WTC11 (cell line): ENCODE data around the gene TXNRD1.

Source experiments
- ATF6 ChIP-seq: sonication (generic); formaldehyde crosslinking; IDR thresholded peaks from 2 replicates; pipeline ENCODE4 v1.8.1; 2023; ENCODE audit warnings: mild to moderate bottlenecking, missing genetic modification reagents
- CTCF ChIP-seq: fragments of 200-600 bp; IDR thresholded peaks from 2 replicates; pipeline ENCODE4 v1.8.0; 2022; ENCODE audit warnings: antibody characterized with exemption
- HMGXB4 ChIP-seq: sonication (generic); formaldehyde crosslinking; IDR thresholded peaks from 2 replicates; pipeline ENCODE4 v1.8.1; 2023; ENCODE audit warnings: mild to moderate bottlenecking, moderate library complexity, missing genetic modification reagents
- IRF2 ChIP-seq: sonication (generic); formaldehyde crosslinking; IDR thresholded peaks from 2 replicates; pipeline ENCODE4 v1.8.0; 2022; ENCODE audit warnings: low read depth, missing genetic modification reagents, borderline replicate concordance
- RORB ChIP-seq: fragments of 250-450 bp; sonication (Bioruptor Pico); IDR thresholded peaks from 2 replicates; pipeline ENCODE4 v1.9.0; 2021; ENCODE audit warnings: mild to moderate bottlenecking
- SMAD3 ChIP-seq: sonication (generic); formaldehyde crosslinking; IDR thresholded peaks from 2 replicates; pipeline ENCODE4 v1.8.0; 2022; ENCODE audit warnings: missing genetic modification reagents, mild to moderate bottlenecking, borderline replicate concordance
- ZNF396 ChIP-seq: fragments of 250-450 bp; sonication (Bioruptor Pico); IDR thresholded peaks from 2 replicates; pipeline ENCODE4 v1.8.0; 2021; ENCODE audit warnings: mild to moderate bottlenecking, moderate library complexity, borderline replicate concordance

- no peak for TF ChIP-seq SMAD3 (CRISPR knock-in tag)
- no peak for TF ChIP-seq IRF2 (CRISPR knock-in tag)
- TF ChIP-seq ZNF396 (CRISPR knock-in tag): no peak
- no peak for TF ChIP-seq HMGXB4 (CRISPR knock-in tag)
- TF ChIP-seq CTCF: no peak
- TF ChIP-seq RORB (CRISPR knock-in tag): no peak
- no peak for TF ChIP-seq ATF6 (CRISPR knock-in tag)
Measured at GRCh38 chr12:104375775-104376174, 160.2 kb downstream of the TXNRD1 start.
